Measurements from ENCODE around the gene AUTS2.

AUTS2 gene

GRCh38 chr7:70156057-70156456 lies 557.8 kb downstream of the AUTS2 start:
- Mint-ChIP-seq H3K4me1 (ENCODE audit: low read depth) (no peaks in the 10 kb centered on the region), H3K36me3 (ENCODE audit: low read depth) (no peaks in the 10 kb centered on the region), H3K4me3 (no peak overlapping the region), H3K27ac (no peak overlapping the region), H3K9me3 (no peaks in the 10 kb centered on the region), H3K27me3 (no peaks in the 10 kb centered on the region)
- no peak for DNase-seq

GRCh38 chr7:70159121-70159520 lies 560.8 kb downstream of the AUTS2 start:
- H3K4me3 Mint-ChIP-seq, result no peak overlapping the region
- no peak overlapping the region for H3K27ac Mint-ChIP-seq
- DNase-seq, result no peak
- no peaks in the 10 kb centered on the region for H3K36me3 Mint-ChIP-seq (ENCODE audit: low read depth)
- no peaks in the 10 kb centered on the region for H3K9me3 Mint-ChIP-seq
- H3K27me3 Mint-ChIP-seq, result no peaks in the 10 kb centered on the region
- no peaks in the 10 kb centered on the region for H3K4me1 Mint-ChIP-seq (ENCODE audit: low read depth)

GRCh38 chr7:70165477-70166170 lies 567.3 kb downstream of the AUTS2 start:
- Mint-ChIP-seq H3K27me3 (no peaks in the 10 kb centered on the region), H3K36me3 (ENCODE audit: low read depth) (no peaks in the 10 kb centered on the region), H3K4me3 (no peak overlapping the region), H3K27ac (no peak overlapping the region), H3K9me3 (no peaks in the 10 kb centered on the region), H3K4me1 (ENCODE audit: low read depth) (peaks cover 2% of the 10 kb centered on the region)
- DNase-seq, result no peak

- Mint-ChIP-seq H3K27me3 (peaks cover 9% of the 10 kb centered on the region), H3K4me1 (ENCODE audit: low read depth) (no peaks in the 10 kb centered on the region), H3K36me3 (ENCODE audit: low read depth) (no peaks in the 10 kb centered on the region), H3K9me3 (no peaks in the 10 kb centered on the region), H3K4me3 (no peak overlapping the region), H3K27ac (no peak overlapping the region)
- no peak for DNase-seq
Measured at GRCh38 chr7:70171369-70171920, 573.2 kb downstream of the AUTS2 start.

GRCh38 chr7:70177166-70177565 lies 578.9 kb downstream of the AUTS2 start:
- Mint-ChIP-seq H3K36me3 (ENCODE audit: low read depth) (no peaks in the 10 kb centered on the region), H3K27me3 (peaks cover 18% of the 10 kb centered on the region), H3K4me1 (ENCODE audit: low read depth) (peaks cover 14% of the 10 kb centered on the region), H3K9me3 (no peaks in the 10 kb centered on the region), H3K27ac (no peak overlapping the region), H3K4me3 (no peak overlapping the region)
- no peak for DNase-seq

GRCh38 chr7:70178211-70178610 lies 579.9 kb downstream of the AUTS2 start:
- Mint-ChIP-seq H3K9me3 (no peaks in the 10 kb centered on the region), H3K4me3 (no peak overlapping the region), H3K27me3 (peaks cover 18% of the 10 kb centered on the region), H3K4me1 (ENCODE audit: low read depth) (peaks cover 14% of the 10 kb centered on the region), H3K27ac (no peak overlapping the region), H3K36me3 (ENCODE audit: low read depth) (no peaks in the 10 kb centered on the region)
- DNase-seq, result no peak

GRCh38 chr7:70178787-70179186 lies 580.5 kb downstream of the AUTS2 start:
- H3K27ac Mint-ChIP-seq, result no peak overlapping the region
- DNase-seq, result no peak
- peaks cover 18% of the 10 kb centered on the region for H3K27me3 Mint-ChIP-seq
- H3K9me3 Mint-ChIP-seq, result no peaks in the 10 kb centered on the region
- H3K4me3 Mint-ChIP-seq, result no peak overlapping the region
- H3K36me3 Mint-ChIP-seq (ENCODE audit: low read depth), result no peaks in the 10 kb centered on the region
- H3K4me1 Mint-ChIP-seq (ENCODE audit: low read depth), result peaks cover 14% of the 10 kb centered on the region

- Mint-ChIP-seq H3K36me3 (ENCODE audit: low read depth) (no peaks in the 10 kb centered on the region), H3K9me3 (no peaks in the 10 kb centered on the region), H3K27ac (no peak overlapping the region)
Measured at GRCh38 chr7:70182521-70182920, 584.2 kb downstream of the AUTS2 start.

GRCh38 chr7:70183278-70183677 lies 585.0 kb downstream of the AUTS2 start:
- peaks cover 7% of the 10 kb centered on the region for H3K4me1 Mint-ChIP-seq (ENCODE audit: low read depth)
- H3K4me3 Mint-ChIP-seq, result no peak overlapping the region
- no peak overlapping the region for H3K27ac Mint-ChIP-seq
- DNase-seq, result no peak
- no peaks in the 10 kb centered on the region for H3K36me3 Mint-ChIP-seq (ENCODE audit: low read depth)
- H3K9me3 Mint-ChIP-seq, result no peaks in the 10 kb centered on the region
- H3K27me3 Mint-ChIP-seq, result peaks cover 8% of the 10 kb centered on the region

More at GRCh38 chr7:70182521-70182920, 584.2 kb downstream of the AUTS2 start:
- Mint-ChIP-seq H3K27me3 (peaks cover 8% of the 10 kb centered on the region), H3K4me1 (ENCODE audit: low read depth) (peaks cover 14% of the 10 kb centered on the region), H3K4me3 (no peak overlapping the region)
- no peak for DNase-seq

- H3K36me3 Mint-ChIP-seq (ENCODE audit: low read depth), result no peaks in the 10 kb centered on the region
- H3K27ac Mint-ChIP-seq, result no peak overlapping the region
- H3K27me3 Mint-ChIP-seq, result peaks cover 3% of the 10 kb centered on the region
- no peak for DNase-seq
- no peaks in the 10 kb centered on the region for H3K9me3 Mint-ChIP-seq
- H3K4me1 Mint-ChIP-seq (ENCODE audit: low read depth), result no peaks in the 10 kb centered on the region
- H3K4me3 Mint-ChIP-seq, result no peak overlapping the region
Measured at GRCh38 chr7:70188901-70189650, 590.8 kb downstream of the AUTS2 start.

GRCh38 chr7:70189776-70190175 lies 591.5 kb downstream of the AUTS2 start:
- H3K9me3 Mint-ChIP-seq, result no peaks in the 10 kb centered on the region
- H3K27ac Mint-ChIP-seq, result no peak overlapping the region
- H3K36me3 Mint-ChIP-seq (ENCODE audit: low read depth), result no peaks in the 10 kb centered on the region
- DNase-seq, result no peak
- H3K27me3 Mint-ChIP-seq, result no peaks in the 10 kb centered on the region
- no peaks in the 10 kb centered on the region for H3K4me1 Mint-ChIP-seq (ENCODE audit: low read depth)
- H3K4me3 Mint-ChIP-seq, result no peak overlapping the region

- DNase-seq, result no peak
- Mint-ChIP-seq H3K4me1 (ENCODE audit: low read depth) (no peaks in the 10 kb centered on the region), H3K27me3 (no peaks in the 10 kb centered on the region), H3K27ac (no peak overlapping the region), H3K4me3 (no peak overlapping the region), H3K36me3 (ENCODE audit: low read depth) (no peaks in the 10 kb centered on the region), H3K9me3 (no peaks in the 10 kb centered on the region)
Measured at GRCh38 chr7:70190281-70190680, 592.0 kb downstream of the AUTS2 start.

GRCh38 chr7:70193514-70193913 lies 595.2 kb downstream of the AUTS2 start:
- Mint-ChIP-seq H3K4me3 (no peak overlapping the region), H3K9me3 (no peaks in the 10 kb centered on the region), H3K27ac (no peak overlapping the region), H3K27me3 (peaks cover 2% of the 10 kb centered on the region), H3K4me1 (ENCODE audit: low read depth) (no peaks in the 10 kb centered on the region), H3K36me3 (ENCODE audit: low read depth) (no peaks in the 10 kb centered on the region)
- DNase-seq, result no peak

- DNase-seq, result no peak
- no peak overlapping the region for H3K4me3 Mint-ChIP-seq
- H3K27ac Mint-ChIP-seq, result no peak overlapping the region
- no peaks in the 10 kb centered on the region for H3K9me3 Mint-ChIP-seq
- no peaks in the 10 kb centered on the region for H3K4me1 Mint-ChIP-seq (ENCODE audit: low read depth)
- no peaks in the 10 kb centered on the region for H3K27me3 Mint-ChIP-seq
- H3K36me3 Mint-ChIP-seq (ENCODE audit: low read depth), result no peaks in the 10 kb centered on the region
Measured at GRCh38 chr7:70208236-70209063, 610.2 kb downstream of the AUTS2 start.

Measured in activated T-cell treated with anti-CD3 and anti-CD28 coated beads, Interleukin-2, amount 50 U/mL, for 24 hours (primary cell).